Smooth muscle cell (in vitro differentiated cells): ENCODE data around the gene RHOC. TPM values are rescaled to one million over a fixed set of nuclear protein-coding genes. Genes with fewer than 3 reads are reported as not detected.

ENCODE experiments used
- DNase-seq: peaks from one replicate; lab custom pipeline; 2025; ENCODE audit not compliant: unreplicated experiment; lab: John Stamatoyannopoulos, UW
- H2AFZ ChIP-seq: fragments of 200-600 bp; sonication (generic); 2 replicates; pipeline ENCODE4 v1.6.0; 2016; ENCODE audit warnings: antibody characterized with exemption, low read depth, mild to moderate bottlenecking
- H3F3A ChIP-seq: fragments of 200-600 bp; sonication (generic); 2 replicates; pipeline ENCODE4 v1.6.0; 2017; ENCODE audit warnings: antibody characterized with exemption, low read depth
- H3K27ac ChIP-seq: fragments of 200-600 bp; sonication (generic); 2 replicates; pipeline ENCODE4 v1.5.1; 2016; ENCODE audit warnings: low read depth, mild to moderate bottlenecking
- H3K27me3 ChIP-seq: fragments of 200-600 bp; sonication (generic); 2 replicates; pipeline ENCODE4 v1.6.1; 2016; ENCODE audit warnings: low read depth, mild to moderate bottlenecking
- H3K36me3 ChIP-seq: fragments of 200-600 bp; sonication (generic); 2 replicates; pipeline ENCODE4 v1.5.1; 2016; ENCODE audit warnings: low read depth
- H3K4me1 ChIP-seq: fragments of 200-600 bp; sonication (generic); 2 replicates; pipeline ENCODE4 v1.5.1; 2016; ENCODE audit warnings: low read depth
- H3K4me2 ChIP-seq: fragments of 200-600 bp; sonication (generic); 2 replicates; pipeline ENCODE4 v1.6.0; 2016; ENCODE audit warnings: mild to moderate bottlenecking
- H3K4me3 ChIP-seq: fragments of 200-600 bp; sonication (generic); 2 replicates; pipeline ENCODE4 v1.5.1; 2016; ENCODE audit warnings: mild to moderate bottlenecking
- H3K79me2 ChIP-seq: fragments of 200-600 bp; sonication (generic); 2 replicates; pipeline ENCODE4 v1.6.0; 2016; ENCODE audit warnings: low read depth, mild to moderate bottlenecking
- H3K9ac ChIP-seq: fragments of 200-600 bp; sonication (generic); 2 replicates; pipeline ENCODE4 v1.6.0; 2016; ENCODE audit warnings: low read depth
- H3K9me3 ChIP-seq: fragments of 200-600 bp; sonication (generic); replicated peaks from 2 replicates; pipeline ENCODE4 v1.5.1; 2016; ENCODE audit warnings: low read depth
- H4K20me1 ChIP-seq: fragments of 200-600 bp; sonication (generic); 2 replicates; pipeline ENCODE4 v1.6.0; 2016; ENCODE audit warnings: low read depth
- CTCF ChIP-seq: fragments of 200-600 bp; sonication (generic); IDR thresholded peaks from 2 replicates; pipeline ENCODE4 v1.5.1; 2017; ENCODE audit warnings: borderline replicate concordance, mild to moderate bottlenecking, antibody characterized with exemption; ENCODE audit not compliant: insufficient read depth, poor library complexity, severe bottlenecking
- WGBS: methylation state at CpG from one replicate; pipeline ENCODE4 v1.1.7; 2016; ENCODE audit warnings: low lambda C conversion rate; 5-methylcytosine and 5-hydroxymethylcytosine counted together
- polyA plus RNA-seq: library from polyadenylated mRNA; unstranded; fragments of >200 nt; fragmentation: Nextera tagmentation; extraction: Ambion mirVana; gene quantifications from 2 replicates; pipeline ENCODE4 v1.2.1, GENCODE V29; 2016
- total RNA-seq: library from RNA; depleted of rRNA; stranded (reverse); fragments of >200 nt; gene quantifications from 2 replicates; pipeline ENCODE4 v1.2.3, GENCODE V29; 2014

RHOC gene
- total and polyA plus RNA-seq, 2 experiments from 2014 or later: 303 to 518 TPM

GRCh38 chr1:112675728-112676381 lies 31.1 kb downstream of the RHOC start:
- H4K20me1 ChIP-seq: peaks cover 12% of the 10 kb centered on the region
- peak overlapping the region; percentile 54 for H2AFZ ChIP-seq
- no peak for DNase-seq
- H3K4me2 ChIP-seq: peak overlapping the region; percentile 96
- H3K27ac ChIP-seq: peak overlapping the region; percentile 70
- H3K4me3 ChIP-seq: peak overlapping the region; percentile 95
- 45% methylated on average over 7 of the region's 7 CpGs for WGBS
- peaks cover 17% of the 10 kb centered on the region for H3F3A ChIP-seq
- peaks cover 46% of the 10 kb centered on the region for H3K79me2 ChIP-seq
- H3K27me3 ChIP-seq: no peaks in the 10 kb centered on the region
- no peak for TF ChIP-seq CTCF
- H3K9ac ChIP-seq: peak overlapping the region; percentile 83
- peaks cover 3% of the 10 kb centered on the region for H3K4me1 ChIP-seq
- no peaks in the 10 kb centered on the region for H3K36me3 ChIP-seq
- H3K9me3 ChIP-seq: no peaks in the 10 kb centered on the region

- under 1% methylated on average over 45 of the region's 68 CpGs for WGBS
- peaks cover 44% of the 10 kb centered on the region for H3K79me2 ChIP-seq
- peak; percentile 63 for DNase-seq
These were observed 31.8 kb downstream of the RHOC start for GRCh38 chr1:112674986-112675727.

GRCh38 chr1:112674440-112674985 lies 32.4 kb downstream of the RHOC start, which contains the start of gene MOV10:
TSS of gene MOV10 (plus strand) at chr1:112674659. CDS start at chr1:112674913, 254 bp downstream.
- H3K4me2 ChIP-seq: peak within 1 kb of the TSS; percentile 96
- H3K36me3 ChIP-seq: peaks cover 9% of the 10 kb centered on the region
- H4K20me1 ChIP-seq: peaks cover 6% of the 10 kb centered on the region
- no peak for TF ChIP-seq CTCF
- peak within 1 kb of the TSS; percentile 54 for H2AFZ ChIP-seq
- H3K27ac ChIP-seq: peak within 1 kb of the TSS; percentile 70
- peak; percentile 63 for DNase-seq
- H3K27me3 ChIP-seq: no peaks in the 10 kb centered on the region
- no peaks in the 10 kb centered on the region for H3K9me3 ChIP-seq
- peaks cover 3% of the 10 kb centered on the region for H3K4me1 ChIP-seq
- peak within 1 kb of the TSS; percentile 83 for H3K9ac ChIP-seq
- peaks cover 22% of the 10 kb centered on the region for H3F3A ChIP-seq
- peak within 1 kb of the TSS; percentile 95 for H3K4me3 ChIP-seq
- peaks cover 38% of the 10 kb centered on the region for H3K79me2 ChIP-seq
- under 1% methylated on average over 29 of the region's 30 CpGs for WGBS

More at GRCh38 chr1:112674986-112675727, 31.8 kb downstream of the RHOC start:
- peak overlapping the region; percentile 96 for H3K4me2 ChIP-seq
- no peaks in the 10 kb centered on the region for H3K27me3 ChIP-seq
- peak overlapping the region; percentile 70 for H3K27ac ChIP-seq
- no peak for TF ChIP-seq CTCF
- H4K20me1 ChIP-seq: peaks cover 12% of the 10 kb centered on the region
- H3F3A ChIP-seq: peaks cover 22% of the 10 kb centered on the region
- peak overlapping the region; percentile 83 for H3K9ac ChIP-seq
- peak overlapping the region; percentile 95 for H3K4me3 ChIP-seq
- no peaks in the 10 kb centered on the region for H3K9me3 ChIP-seq
- peaks cover 3% of the 10 kb centered on the region for H3K4me1 ChIP-seq
- H2AFZ ChIP-seq: peak overlapping the region; percentile 54
- H3K36me3 ChIP-seq: peaks cover 5% of the 10 kb centered on the region
